D721Med (cell line): ENCODE data around the gene CTBP2.

ENCODE experiments used
- DNase-seq: peaks from one replicate; pipeline ENCODE4 v3.0.0; 2011; ENCODE audit warnings: low spot score; ENCODE audit not compliant: insufficient read length
- FAIRE-seq: peaks from 2 replicates; lab custom pipeline; 2011; peaks lifted over from hg19 to GRCh38; lab: Jason Lieb, UNC
- CTCF ChIP-seq: IDR thresholded peaks from 2 replicates; pipeline ENCODE4 v1.5.1; 2012; ENCODE audit warnings: mild to moderate bottlenecking, control low read depth; ENCODE audit not compliant: insufficient read depth; ENCODE audit errors: missing control alignments

Gene CTBP2

GRCh38 chr10:125141860-125142484 lies 18.4 kb downstream of the CTBP2 start:
- FAIRE-seq = no peak
- no peak for DNase-seq
- no peak for TF ChIP-seq CTCF

- no peak for TF ChIP-seq CTCF
Measured at GRCh38 chr10:125141150-125141859, 19.1 kb downstream of the CTBP2 start.

DNA sequence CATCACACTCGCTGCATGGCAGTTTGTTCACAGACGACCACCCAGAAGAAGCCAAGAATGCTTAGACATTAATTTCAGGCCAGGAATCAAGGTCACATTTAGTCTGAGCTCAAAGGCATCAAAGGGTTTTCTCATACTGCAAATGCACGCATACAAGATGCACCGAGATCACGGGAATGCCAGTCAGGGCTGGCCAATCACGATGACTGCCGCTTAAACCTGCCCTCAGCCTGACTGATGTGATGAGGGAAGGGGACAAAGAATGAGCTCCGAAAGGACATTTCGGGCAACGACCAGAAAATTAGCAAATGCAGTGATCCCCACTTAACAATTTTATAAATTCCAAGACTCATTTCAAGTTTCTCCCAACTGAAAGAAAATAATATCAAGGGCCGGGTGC lies 20.2 kb downstream of the CTBP2 start:
- FAIRE-seq (no peak), DNase-seq (no peak)
- no peak for TF ChIP-seq CTCF

More at GRCh38 chr10:125141150-125141859, 19.1 kb downstream of the CTBP2 start:
- DNase-seq = no peak
- no peak for FAIRE-seq

DNA sequence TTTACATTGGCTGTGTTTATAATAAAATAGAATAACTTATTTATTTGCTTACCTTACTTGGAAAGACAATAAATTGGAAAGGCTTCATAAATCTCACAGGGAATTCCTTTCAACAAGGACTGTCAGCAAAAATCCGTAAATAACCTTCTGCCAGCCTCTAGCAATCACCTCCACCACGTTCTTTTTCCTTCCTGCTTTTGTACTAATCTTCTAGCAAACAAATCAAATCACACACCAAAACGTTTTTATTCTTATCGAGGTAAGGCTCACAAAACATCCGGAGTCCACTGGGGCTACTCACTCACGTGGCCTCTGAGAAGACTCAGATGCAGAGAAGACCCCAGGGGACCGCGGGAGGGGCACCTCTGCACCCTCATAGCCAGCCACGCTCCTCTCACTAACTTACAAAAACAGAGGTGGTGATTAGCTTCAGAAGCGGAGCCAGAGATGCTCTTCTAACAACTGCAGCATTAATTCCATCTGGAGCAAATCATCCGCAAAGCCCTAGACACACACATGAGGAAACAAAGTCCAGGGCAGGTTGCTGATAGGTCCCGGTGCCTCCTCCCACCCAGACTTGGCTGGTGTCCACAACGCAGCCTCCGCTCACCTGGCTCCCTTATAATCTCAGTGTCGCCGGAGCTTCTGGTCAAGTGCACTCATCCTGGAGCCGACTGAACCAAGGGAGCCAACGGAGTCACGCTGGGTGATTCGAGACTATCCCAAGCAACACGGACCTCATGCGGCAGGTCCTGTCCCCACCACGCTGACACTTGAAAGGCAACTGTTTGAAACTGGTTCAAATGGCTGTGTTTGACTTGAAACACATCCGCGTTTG lies 22.5 kb downstream of the CTBP2 start:
- no peak for TF ChIP-seq CTCF
- FAIRE-seq (no peak), DNase-seq (no peak)

GRCh38 chr10:125136087-125136486 lies 24.3 kb downstream of the CTBP2 start:
- FAIRE-seq (no peak), DNase-seq (no peak)
- no peak for TF ChIP-seq CTCF

- DNase-seq = no peak
Measured at GRCh38 chr10:125135771-125136035, 24.7 kb downstream of the CTBP2 start.

More at GRCh38 chr10:125135771-125136035, 24.7 kb downstream of the CTBP2 start:
- FAIRE-seq = no peak
- no peak for TF ChIP-seq CTCF
